GM18508 (cell line): ENCODE data around the gene MYO9A.
"Not testable (repeated sequence)": the region's sequence is repeated elsewhere in the genome, so short reads cannot be mapped to it uniquely, and the experiment has no call there.

Source experiments
- ATAC-seq: cut with Tn5 transposase; IDR thresholded peaks from one replicate; pipeline ENCODE4 v1.9.1; 2021; ENCODE audit warnings: moderate number of reproducible peaks; ENCODE audit not compliant: insufficient read depth, unreplicated experiment

Gene MYO9A

GRCh38 chr15:71893691-71894090, 224.3 kb downstream of the MYO9A start:
- ATAC-seq: no peak

- no peak for ATAC-seq
These were observed 225.6 kb downstream of the MYO9A start for GRCh38 chr15:71892335-71892734.

- no peak for ATAC-seq
These were observed 226.9 kb downstream of the MYO9A start for GRCh38 chr15:71891026-71891425.

GRCh38 chr15:71889947-71890346, 228.0 kb downstream of the MYO9A start:
- ATAC-seq: no peak

- no peak for ATAC-seq
These were observed 228.6 kb downstream of the MYO9A start for GRCh38 chr15:71889385-71889784.

- ATAC-seq: no peak
These were observed 229.2 kb downstream of the MYO9A start for GRCh38 chr15:71888797-71889196.

GRCh38 chr15:71885390-71885789, 232.6 kb downstream of the MYO9A start:
- ATAC-seq: no peak

GRCh38 chr15:71883447-71883846, 234.5 kb downstream of the MYO9A start:
- no peak for ATAC-seq

- ATAC-seq: no peak
These were observed 237.7 kb downstream of the MYO9A start for GRCh38 chr15:71880276-71880675.

- no peak for ATAC-seq
These were observed 243.7 kb downstream of the MYO9A start for GRCh38 chr15:71874245-71874644.

GRCh38 chr15:71858232-71858631, 259.7 kb downstream of the MYO9A start:
- not testable (repeated sequence) for ATAC-seq

GRCh38 chr15:71853543-71853942, 264.4 kb downstream of the MYO9A start:
- no peak for ATAC-seq

- no peak for ATAC-seq
These were observed 273.0 kb downstream of the MYO9A start for GRCh38 chr15:71844916-71845315.

GRCh38 chr15:71841563-71841962, 276.4 kb downstream of the MYO9A start:
- no peak for ATAC-seq

- no peak for ATAC-seq
These were observed 287.0 kb downstream of the MYO9A start for GRCh38 chr15:71830981-71831380.

- ATAC-seq: no peak
These were observed 291.8 kb downstream of the MYO9A start for GRCh38 chr15:71826196-71826595.

- no peak for ATAC-seq
These were observed 292.8 kb downstream of the MYO9A start for GRCh38 chr15:71825021-71825730.

- no peak for ATAC-seq
These were observed 294.1 kb downstream of the MYO9A start for GRCh38 chr15:71823801-71824200.

- ATAC-seq: no peak
These were observed 294.9 kb downstream of the MYO9A start for GRCh38 chr15:71822890-71823630.

GRCh38 chr15:71821547-71822129, 296.3 kb downstream of the MYO9A start:
- ATAC-seq: no peak

- ATAC-seq: no peak
These were observed 297.8 kb downstream of the MYO9A start for GRCh38 chr15:71820127-71820526.
